ENCODE data around the gene LTBP1. TPM values are rescaled to one million over a fixed set of nuclear protein-coding genes. Genes with fewer than 3 reads are reported as not detected.

LTBP1 gene
- polyA plus RNA-seq, 1 donor (not counting 4 experiments of a cell fraction or from before 2014, with no cell fraction given) = 9.2 TPM

- H3K79me2 ChIP-seq (ENCODE audit: control insufficient read depth, insufficient read depth, low read length) = no peaks in the 10 kb centered on the region
- H3K9ac ChIP-seq (ENCODE audit: control insufficient read depth, extremely low read depth, insufficient read depth, low read length) = no peak overlapping the region
- H3K4me1 ChIP-seq (ENCODE audit: control insufficient read depth, extremely low read depth, insufficient read depth, low read length) = no peaks in the 10 kb centered on the region
- DNase-seq (ENCODE audit: low read depth, low spot score) (no peak), FAIRE-seq (no peak)
- dilution Hi-C loops (cut with MboI; ENCODE audit: extremely low pct_ligation_motif_present, low sequenced_read_pairs) = no loop called here
- H3K9me3 ChIP-seq (ENCODE audit: control insufficient read depth, low read depth, low read length) = peaks cover 4% of the 10 kb centered on the region
- H3K4me2 ChIP-seq (ENCODE audit: control insufficient read depth, extremely low read depth, insufficient read depth, low read depth, low read length) = no peak overlapping the region
- H2AFZ ChIP-seq (ENCODE audit: control insufficient read depth, low read length) = no peak overlapping the region
- H3K27ac ChIP-seq (ENCODE audit: control insufficient read depth, insufficient read depth, low read length) = no peak overlapping the region
- no peaks in the 10 kb centered on the region for H3K27me3 ChIP-seq (ENCODE audit: control insufficient read depth, extremely low read depth, insufficient read depth, low read length)
- no peaks in the 10 kb centered on the region for H3K9me1 ChIP-seq (ENCODE audit: control insufficient read depth, extremely low read depth, insufficient read depth, low read length)
- no peaks in the 10 kb centered on the region for H3K36me3 ChIP-seq (ENCODE audit: control insufficient read depth in 2 of 2, extremely low read depth in 1 of 2, insufficient read depth in 2 of 2, low read length in 2 of 2)
- no peak overlapping the region for H3K4me3 ChIP-seq (ENCODE audit: control insufficient read depth in 2 of 3, extremely low read depth in 1 of 3, insufficient read depth in 2 of 3, low read depth in 1 of 3, low read length in 3 of 3)
- no peak for TF ChIP-seq CTCF (optimal IDR thresholded peaks at IDR 0.05 in 1 of 3, IDR thresholded peaks at IDR 0.05 in 1 of 3, conservative IDR thresholded peaks at IDR 0.05 in 1 of 3; ENCODE audit: extremely low read depth in 1 of 3, insufficient read depth in 2 of 3, low read length in 3 of 3)
- no peak for TF ChIP-seq EZH2 (IDR thresholded peaks at IDR 0.05; ENCODE audit: low read length)
- no peaks in the 10 kb centered on the region for H4K20me1 ChIP-seq (ENCODE audit: control insufficient read depth, extremely low read depth, insufficient read depth, low read length)
Measured at GRCh38 chr2:33264766-33265165, 318.0 kb downstream of the LTBP1 start.

- Histone ChIP-seq H3K9me1 (ENCODE audit: control insufficient read depth, extremely low read depth, insufficient read depth, low read length) (no peaks in the 10 kb centered on the region), H4K20me1 (ENCODE audit: control insufficient read depth, extremely low read depth, insufficient read depth, low read length) (no peaks in the 10 kb centered on the region), H3K4me3 (ENCODE audit: control insufficient read depth in 2 of 3, extremely low read depth in 1 of 3, insufficient read depth in 2 of 3, low read depth in 1 of 3, low read length in 3 of 3) (no peak overlapping the region), H2AFZ (ENCODE audit: control insufficient read depth, low read length) (no peak overlapping the region), H3K27ac (ENCODE audit: control insufficient read depth, insufficient read depth, low read length) (no peak overlapping the region), H3K79me2 (ENCODE audit: control insufficient read depth, insufficient read depth, low read length) (no peaks in the 10 kb centered on the region), H3K9me3 (ENCODE audit: control insufficient read depth, low read depth, low read length) (peaks cover 4% of the 10 kb centered on the region), H3K27me3 (ENCODE audit: control insufficient read depth, extremely low read depth, insufficient read depth, low read length) (no peaks in the 10 kb centered on the region), H3K4me1 (ENCODE audit: control insufficient read depth, extremely low read depth, insufficient read depth, low read length) (no peaks in the 10 kb centered on the region), H3K36me3 (ENCODE audit: control insufficient read depth in 2 of 2, extremely low read depth in 1 of 2, insufficient read depth in 2 of 2, low read length in 2 of 2) (no peaks in the 10 kb centered on the region), H3K4me2 (ENCODE audit: control insufficient read depth, extremely low read depth, insufficient read depth, low read depth, low read length) (no peak overlapping the region), H3K9ac (ENCODE audit: control insufficient read depth, extremely low read depth, insufficient read depth, low read length) (no peak overlapping the region)
- FAIRE-seq (no peak), DNase-seq (ENCODE audit: low read depth, low spot score) (no peak)
- no peak for TF ChIP-seq EZH2 (IDR thresholded peaks at IDR 0.05; ENCODE audit: low read length)
- no peak for TF ChIP-seq CTCF (optimal IDR thresholded peaks at IDR 0.05 in 1 of 3, IDR thresholded peaks at IDR 0.05 in 1 of 3, conservative IDR thresholded peaks at IDR 0.05 in 1 of 3; ENCODE audit: extremely low read depth in 1 of 3, insufficient read depth in 2 of 3, low read length in 3 of 3)
- dilution Hi-C loops (cut with MboI; ENCODE audit: extremely low pct_ligation_motif_present, low sequenced_read_pairs) = no loop called here
Measured at GRCh38 chr2:33265584-33266338, 319.0 kb downstream of the LTBP1 start.

Measured in keratinocyte (primary cell).